ENCODE measurements around the gene NUP205. TPM values are rescaled to one million over a fixed set of nuclear protein-coding genes. Genes with fewer than 3 reads are reported as not detected.

NUP205 gene
- total and polyA plus RNA-seq, 2 donors (not counting 1 experiment from before 2014, with no cell fraction given), result 31.4 to 70.3 TPM

GRCh38 chr7:135693558-135693957 is 135.8 kb downstream of the NUP205 start:
- Mint-ChIP-seq H3K27ac (no peak overlapping the region), H3K4me3 (no peak overlapping the region)
- H2AFZ ChIP-seq (ENCODE audit: insufficient read depth, low read depth, low read length, poor library complexity, severe bottlenecking), result no peak overlapping the region

More at GRCh38 chr7:135693558-135693957, 135.8 kb downstream of the NUP205 start:
- H3K27me3 ChIP-seq (replicated peaks in 1 of 4; ENCODE audit: control extremely low read depth in 1 of 4, control insufficient read depth in 3 of 4, insufficient read depth in 4 of 4, low read length in 3 of 4), result no peaks in the 10 kb centered on the region
- Mint-ChIP-seq H3K4me1 (no peaks in the 10 kb centered on the region), H3K9me3 (ENCODE audit: insufficient read depth) (no peaks in the 10 kb centered on the region), H3K27me3 (no peaks in the 10 kb centered on the region)
- TF ChIP-seq EZH2 (IDR thresholded peaks at IDR 0.05; ENCODE audit: borderline replicate concordance, insufficient read depth, low read depth, low read length, poor library complexity, severe bottlenecking) (no peak), CTCF (IDR thresholded peaks at IDR 0.05) (no peak)
- no peaks in the 10 kb centered on the region for H4K20me1 ChIP-seq (ENCODE audit: control insufficient read depth, insufficient read depth, low read length, poor library complexity, severe bottlenecking)
- H3K9ac ChIP-seq (ENCODE audit: low read length), result no peak overlapping the region
- no peak overlapping the region for H3K27ac ChIP-seq (ENCODE audit: low read length in 2 of 2)
- no peak overlapping the region for H3K4me2 ChIP-seq (replicated peaks; ENCODE audit: low read depth, low read length, poor library complexity, severe bottlenecking)
- no peaks in the 10 kb centered on the region for H3K79me2 ChIP-seq (ENCODE audit: control insufficient read depth, insufficient read depth, low read length)
- POLR2A ChIA-PET, result no interaction called here
- peaks cover 0 to 1% of the 10 kb centered on the region in 2 experiments for H3K36me3 ChIP-seq (replicated peaks in 1 of 2; ENCODE audit: control extremely low read depth in 1 of 2, control insufficient read depth in 1 of 2, extremely low read depth in 1 of 2, insufficient read depth in 2 of 2, low read length in 1 of 2)
- CTCF ChIA-PET, result no interaction called here
- DNase-seq (no peak), ATAC-seq (ENCODE audit: low read depth) (no peak)
- intact Hi-C loops (cut with micrococcal nuclease), result no loop called here
- no peak overlapping the region for H3K4me3 ChIP-seq (ENCODE audit: control extremely low read depth in 1 of 5, extremely low read depth in 1 of 5, insufficient read depth in 1 of 5, low read depth in 2 of 5, low read length in 4 of 5)
- no peaks in the 10 kb centered on the region for H3K4me1 ChIP-seq (ENCODE audit: control insufficient read depth in 2 of 2, insufficient read depth in 2 of 2, low read length in 2 of 2)
- WGBS (ENCODE audit: insufficient coverage), result 100% methylated on average over 2 of the region's 4 CpGs
- H3K9me3 ChIP-seq (ENCODE audit: control extremely low read depth in 1 of 3, control insufficient read depth in 2 of 3, insufficient read depth in 1 of 3, low read length in 2 of 3), result no peaks in the 10 kb centered on the region
